ENCODE measurements around the gene MGAT4C.

The MGAT4C gene

DNA sequence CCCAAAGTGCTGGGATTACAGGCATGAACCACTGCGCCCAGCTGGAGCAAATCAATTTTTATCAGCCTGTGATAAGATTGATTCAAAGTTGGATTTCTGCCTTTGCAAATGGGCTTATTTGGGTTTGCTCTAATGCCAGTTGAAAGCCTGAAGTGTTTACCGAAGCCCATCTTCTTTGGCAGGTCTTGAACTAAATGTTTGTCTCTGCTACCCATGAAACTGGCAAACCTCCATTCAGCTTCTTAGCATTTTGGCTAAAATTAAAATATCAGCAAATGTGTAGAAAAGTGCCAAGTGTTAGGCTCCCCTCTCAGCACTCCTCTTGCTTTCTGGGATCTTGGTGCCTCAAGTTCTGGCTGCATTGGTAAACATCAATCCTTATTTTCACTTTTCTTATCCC, 61.5 kb downstream of the MGAT4C start:
- no peak overlapping the region for H3K4me3 ChIP-seq (ENCODE audit: low read depth, low read length)
- TF ChIP-seq, protein P1, sequence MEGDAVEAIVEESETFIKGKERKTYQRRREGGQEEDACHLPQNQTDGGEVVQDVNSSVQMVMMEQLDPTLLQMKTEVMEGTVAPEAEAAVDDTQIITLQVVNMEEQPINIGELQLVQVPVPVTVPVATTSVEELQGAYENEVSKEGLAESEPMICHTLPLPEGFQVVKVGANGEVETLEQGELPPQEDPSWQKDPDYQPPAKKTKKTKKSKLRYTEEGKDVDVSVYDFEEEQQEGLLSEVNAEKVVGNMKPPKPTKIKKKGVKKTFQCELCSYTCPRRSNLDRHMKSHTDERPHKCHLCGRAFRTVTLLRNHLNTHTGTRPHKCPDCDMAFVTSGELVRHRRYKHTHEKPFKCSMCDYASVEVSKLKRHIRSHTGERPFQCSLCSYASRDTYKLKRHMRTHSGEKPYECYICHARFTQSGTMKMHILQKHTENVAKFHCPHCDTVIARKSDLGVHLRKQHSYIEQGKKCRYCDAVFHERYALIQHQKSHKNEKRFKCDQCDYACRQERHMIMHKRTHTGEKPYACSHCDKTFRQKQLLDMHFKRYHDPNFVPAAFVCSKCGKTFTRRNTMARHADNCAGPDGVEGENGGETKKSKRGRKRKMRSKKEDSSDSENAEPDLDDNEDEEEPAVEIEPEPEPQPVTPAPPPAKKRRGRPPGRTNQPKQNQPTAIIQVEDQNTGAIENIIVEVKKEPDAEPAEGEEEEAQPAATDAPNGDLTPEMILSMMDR (IDR thresholded peaks at IDR 0.05; ENCODE audit: low read depth, low read length): no peak

DNA sequence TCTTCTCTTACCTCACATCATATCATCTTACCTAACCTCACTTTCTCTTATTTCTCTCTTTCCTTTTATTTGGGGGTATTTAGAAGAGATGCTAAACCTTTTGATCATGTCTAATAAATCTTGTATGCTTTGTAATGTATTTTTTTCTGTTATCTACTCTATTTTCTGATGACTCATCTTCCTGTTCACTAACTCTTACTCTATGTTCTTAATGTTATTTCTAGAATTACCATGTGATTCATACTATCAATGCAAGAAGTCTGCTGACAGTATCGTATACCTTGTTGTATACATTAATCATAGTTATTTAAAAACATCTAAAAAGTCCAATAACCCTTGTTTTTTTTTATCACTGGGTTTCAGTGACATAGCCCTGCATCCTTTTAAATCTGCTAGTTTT, 62.3 kb downstream of the MGAT4C start:
- H3K4me3 ChIP-seq (ENCODE audit: low read depth, low read length): no peak overlapping the region

DNA sequence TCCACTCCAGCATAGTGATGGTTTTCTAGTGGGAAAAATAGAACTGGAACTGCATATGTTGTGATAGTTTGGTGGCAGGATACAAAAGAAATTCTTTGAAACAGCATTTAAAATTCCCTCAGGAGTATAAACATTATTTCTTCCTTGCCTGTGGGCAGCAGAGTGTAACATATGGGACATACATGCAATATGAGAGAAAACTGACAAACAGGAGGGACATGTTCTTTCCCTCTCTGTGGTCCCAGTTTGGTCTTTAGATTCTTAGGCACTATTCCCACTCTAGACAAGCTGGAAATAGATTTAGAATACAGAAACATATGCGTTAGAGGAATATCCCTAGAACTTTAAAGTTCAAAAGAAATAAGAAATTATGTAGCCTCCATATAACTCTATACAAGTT, 68.0 kb downstream of the MGAT4C start:
- TF ChIP-seq, protein P1 (IDR thresholded peaks at IDR 0.05; ENCODE audit: low read depth, low read length): no peak

More for the DNA sequence above, 62.3 kb downstream of the MGAT4C start:
- TF ChIP-seq, protein P1 (IDR thresholded peaks at IDR 0.05; ENCODE audit: low read depth, low read length): no peak

DNA sequence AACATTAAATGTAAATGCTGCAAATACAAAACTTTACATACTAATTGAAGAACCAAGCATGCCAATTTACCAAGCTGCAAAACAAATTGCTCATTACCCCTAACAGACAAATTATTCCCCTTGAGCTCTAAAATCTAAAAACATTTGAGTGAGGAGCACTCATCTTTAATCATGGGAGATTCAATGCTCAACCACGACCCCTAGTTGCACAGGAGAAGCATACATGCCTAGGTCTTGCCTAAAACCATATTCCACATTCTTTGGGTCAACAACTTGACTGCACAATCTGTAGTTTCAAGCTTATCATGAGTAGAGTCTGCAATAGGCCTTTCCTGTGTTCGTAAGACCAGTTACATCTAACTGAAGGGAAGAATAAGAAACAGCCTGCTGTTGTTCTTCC, 69.7 kb downstream of the MGAT4C start:
- no peak overlapping the region for H3K4me3 ChIP-seq (ENCODE audit: low read depth, low read length)
- TF ChIP-seq, protein P1 (IDR thresholded peaks at IDR 0.05; ENCODE audit: low read depth, low read length): no peak

More for the DNA sequence above, 68.0 kb downstream of the MGAT4C start:
- no peak overlapping the region for H3K4me3 ChIP-seq (ENCODE audit: low read depth, low read length)

DNA sequence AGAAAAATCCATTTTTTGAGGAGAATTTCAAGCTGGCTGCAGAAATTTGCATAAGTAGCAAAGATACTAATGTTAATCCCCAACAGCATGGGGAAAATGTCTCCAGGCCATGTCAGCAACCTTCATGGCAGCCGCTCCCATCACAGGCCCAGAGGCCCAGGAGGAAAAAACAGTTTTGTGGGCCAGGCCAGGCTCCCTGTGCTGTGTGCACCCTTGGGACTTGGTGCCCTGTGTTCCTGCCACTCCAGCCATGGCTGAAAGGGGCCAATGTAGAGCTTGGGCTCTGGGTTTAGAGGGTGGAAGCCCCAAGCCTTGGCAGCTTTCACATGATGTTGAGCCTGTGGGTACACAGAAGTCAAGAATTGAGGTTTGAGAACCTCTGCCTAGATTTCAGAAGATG, 76.3 kb downstream of the MGAT4C start:
- no peak overlapping the region for H3K4me3 ChIP-seq (ENCODE audit: low read depth, low read length)
- TF ChIP-seq, protein P1 (IDR thresholded peaks at IDR 0.05; ENCODE audit: low read depth, low read length): no peak

DNA sequence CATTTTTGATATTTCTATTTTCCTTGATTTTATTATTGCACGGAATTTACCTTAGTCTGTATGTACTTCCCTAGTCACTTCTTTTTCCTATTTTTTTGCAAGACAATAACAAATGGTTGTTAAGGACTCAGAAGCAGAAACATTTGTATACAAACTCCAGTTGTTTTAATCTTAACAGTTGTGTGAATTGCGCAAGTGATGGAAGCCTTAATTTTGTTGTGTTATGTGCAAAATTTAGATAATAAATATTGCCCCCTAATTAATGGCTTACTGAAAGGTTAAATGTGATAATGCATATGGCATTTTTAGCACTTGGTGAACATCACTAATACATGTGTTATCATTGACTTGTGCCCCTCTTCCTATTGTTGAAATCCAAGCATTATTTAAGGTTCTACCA, 82.0 kb downstream of the MGAT4C start:
- TF ChIP-seq, protein P1 (IDR thresholded peaks at IDR 0.05; ENCODE audit: low read depth, low read length): no peak
- H3K4me3 ChIP-seq (ENCODE audit: low read depth, low read length): no peak overlapping the region

DNA sequence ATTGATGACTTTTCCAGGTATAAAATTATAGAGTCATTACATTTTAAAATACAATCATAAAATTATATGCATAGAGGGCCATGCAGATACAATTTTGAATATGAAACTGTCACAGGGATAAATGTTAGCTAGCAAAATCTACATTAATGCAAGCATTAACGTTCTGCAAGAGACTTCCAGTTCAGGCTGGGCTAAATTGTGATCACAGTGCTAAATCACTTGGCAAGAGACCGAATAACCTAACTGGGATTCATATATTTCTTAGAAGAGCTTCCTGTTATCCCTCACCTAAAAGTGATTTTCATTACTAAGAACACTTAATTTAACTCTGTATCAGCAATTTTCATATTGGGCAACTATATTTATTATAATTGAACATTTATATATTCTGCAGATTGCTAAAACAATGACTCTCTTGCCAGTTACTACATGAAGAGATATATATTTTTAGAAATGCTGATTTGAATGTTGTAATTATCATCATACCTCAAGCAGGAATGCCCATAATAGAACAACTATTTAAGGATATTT, 83.2 kb downstream of the MGAT4C start:
- TF ChIP-seq, protein P1 (IDR thresholded peaks at IDR 0.05; ENCODE audit: low read depth, low read length): no peak
- H3K4me3 ChIP-seq (ENCODE audit: low read depth, low read length): no peak overlapping the region

Measured in WI38 (cell line).